GM18520 (cell line): ENCODE measurements around the gene LONRF2.
"Not testable (repeated sequence)": the region's sequence is repeated elsewhere in the genome, so short reads cannot be mapped to it uniquely, and the experiment has no call there.

Experiments used
- ATAC-seq: cut with Tn5 transposase; IDR thresholded peaks from one replicate; pipeline ENCODE4 v1.9.1; 2021; ENCODE audit not compliant: unreplicated experiment

LONRF2 gene

DNA sequence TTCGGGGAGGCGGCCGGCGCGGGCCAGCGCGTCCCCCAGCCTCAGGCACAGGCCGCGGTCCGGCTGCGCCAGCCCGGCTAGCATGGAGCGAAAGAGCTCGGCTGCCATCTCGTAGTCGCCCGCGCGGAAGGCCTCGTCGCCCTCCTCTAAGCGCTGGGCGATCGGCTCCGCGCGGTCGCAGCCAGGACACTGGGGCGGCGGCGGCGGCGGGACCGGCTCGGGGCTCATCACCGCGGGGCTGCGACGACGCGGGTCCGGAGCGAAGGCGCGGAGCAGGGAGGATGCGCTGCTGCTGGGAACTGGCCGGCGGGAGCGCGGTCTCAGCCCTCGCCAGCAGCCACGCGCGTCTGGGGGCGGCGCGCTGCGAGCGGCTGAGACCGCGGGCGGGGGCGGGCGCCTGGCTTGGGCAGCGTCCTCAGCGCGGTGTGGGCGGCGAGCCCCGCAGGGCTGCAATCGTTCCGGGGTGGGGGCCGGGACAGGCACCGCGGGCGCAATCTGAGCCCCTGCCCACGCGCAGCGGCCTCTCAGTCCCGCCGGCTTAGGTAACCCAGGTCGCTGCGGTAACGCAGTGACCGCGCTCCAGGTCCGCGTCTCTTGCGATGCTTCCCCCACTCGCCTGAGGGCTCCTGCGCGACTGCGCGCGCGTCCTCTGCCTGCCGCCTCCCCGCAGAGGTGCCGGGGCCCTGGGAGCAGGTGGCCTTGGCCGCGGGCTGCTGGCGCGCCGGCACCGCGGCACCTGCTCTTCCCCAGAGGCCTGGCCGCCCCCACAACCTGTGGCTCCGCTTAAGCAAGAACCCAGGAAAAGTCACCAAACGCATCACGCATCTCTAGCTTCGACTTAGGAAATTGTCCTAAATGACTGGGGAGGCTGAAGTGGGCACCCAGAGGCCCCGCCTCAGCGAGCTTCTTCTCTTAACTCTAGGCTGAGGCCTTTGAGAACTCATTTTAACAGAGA is at the start of gene LONRF2:
LONRF2 (minus strand) TSS at position 636 of the 955 bp plus-strand sequence; CDS start at position 228, 408 bp downstream.
- no peak for ATAC-seq

DNA sequence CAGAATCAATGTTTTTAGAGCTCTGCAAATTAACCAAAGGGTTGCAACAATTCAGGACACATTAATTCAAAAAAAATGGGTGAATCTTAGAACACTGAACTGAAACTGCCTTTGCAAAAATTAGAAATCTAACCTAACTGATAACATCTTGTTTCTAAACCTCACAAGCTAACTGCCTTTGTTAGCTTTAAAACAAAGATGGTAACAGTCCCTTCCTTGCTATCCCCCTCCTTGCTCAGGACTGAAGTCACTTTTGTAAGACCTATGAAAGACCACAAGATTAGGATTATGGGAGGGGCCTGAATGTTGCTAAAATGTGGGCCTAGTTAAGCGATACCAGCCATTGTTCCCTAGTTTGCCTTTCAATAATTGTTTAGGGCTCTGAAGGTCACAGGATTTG is 44.9 kb upstream of the LONRF2 start:
- no peak for ATAC-seq

- no peak for ATAC-seq
These were observed 43.1 kb upstream of the LONRF2 start for GRCh38 chr2:100365434-100365833.

GRCh38 chr2:100362269-100362668 is 40.0 kb upstream of the LONRF2 start:
- ATAC-seq: not testable (repeated sequence)

DNA sequence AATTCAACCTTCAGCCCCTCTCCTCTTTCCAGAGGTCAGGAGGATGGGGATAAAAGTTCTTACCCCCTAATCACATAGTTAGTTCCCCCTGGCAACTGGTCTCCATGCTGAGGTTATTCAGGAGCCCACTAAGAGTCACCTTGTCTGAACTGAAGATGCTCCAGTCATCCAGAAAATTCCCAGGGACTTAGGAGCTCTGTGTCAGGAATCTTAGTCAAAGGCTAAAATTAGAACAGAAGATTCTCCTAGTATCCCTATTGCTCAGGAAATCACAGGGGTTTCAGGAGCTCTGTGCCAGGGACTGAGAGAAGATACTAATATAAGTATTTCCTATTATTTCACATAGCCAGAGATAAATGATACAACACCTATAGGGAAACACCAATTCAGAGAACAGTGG is 37.3 kb upstream of the LONRF2 start:
- ATAC-seq: no peak

DNA sequence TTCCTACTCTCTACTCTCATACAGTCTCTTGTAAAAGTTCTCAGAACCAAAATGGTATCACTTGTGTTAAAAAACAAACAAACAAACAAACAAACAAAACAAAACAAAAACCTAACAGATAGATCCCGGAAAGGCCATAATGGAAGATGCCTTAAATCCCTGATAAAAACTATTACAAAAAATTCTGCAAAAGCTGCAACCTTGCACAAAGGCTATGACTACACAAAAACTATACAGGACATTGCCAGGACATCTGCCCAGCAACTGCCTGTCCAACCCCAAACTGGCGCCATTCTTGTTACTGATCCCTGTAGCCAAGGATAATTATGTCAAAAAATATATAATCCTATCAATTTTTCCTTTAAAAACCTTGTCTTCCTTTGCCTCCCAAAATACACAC is 36.3 kb upstream of the LONRF2 start:
- no peak for ATAC-seq

GRCh38 chr2:100352521-100352920 is 30.2 kb upstream of the LONRF2 start:
- ATAC-seq: no peak

GRCh38 chr2:100350661-100351185 is 28.4 kb upstream of the LONRF2 start:
- no peak for ATAC-seq

- ATAC-seq: not testable (repeated sequence)
These were observed 22.8 kb upstream of the LONRF2 start for GRCh38 chr2:100345144-100345543.

GRCh38 chr2:100344433-100344832 is 22.1 kb upstream of the LONRF2 start:
- no peak for ATAC-seq

DNA sequence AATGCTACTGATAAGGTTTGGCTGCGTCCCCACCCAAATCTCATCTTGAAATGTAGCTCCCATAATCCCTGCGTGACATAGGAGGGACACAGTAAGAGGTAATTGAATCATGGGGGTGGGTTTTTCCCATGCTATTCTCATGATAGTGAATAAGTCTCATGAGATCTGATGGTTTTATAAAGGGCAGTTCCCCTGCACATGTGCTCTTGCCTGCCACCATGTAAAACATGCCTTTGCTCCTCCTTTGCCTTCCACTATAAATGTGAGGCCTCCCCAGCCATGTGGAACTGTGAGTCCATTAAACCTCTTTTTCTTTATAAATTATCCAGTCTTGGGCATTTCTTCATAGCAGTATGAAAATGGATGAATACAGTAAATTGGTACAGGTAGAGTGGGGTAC is 20.2 kb upstream of the LONRF2 start:
- not testable (repeated sequence) for ATAC-seq

GRCh38 chr2:100339823-100340222 is 17.5 kb upstream of the LONRF2 start:
- no peak for ATAC-seq

DNA sequence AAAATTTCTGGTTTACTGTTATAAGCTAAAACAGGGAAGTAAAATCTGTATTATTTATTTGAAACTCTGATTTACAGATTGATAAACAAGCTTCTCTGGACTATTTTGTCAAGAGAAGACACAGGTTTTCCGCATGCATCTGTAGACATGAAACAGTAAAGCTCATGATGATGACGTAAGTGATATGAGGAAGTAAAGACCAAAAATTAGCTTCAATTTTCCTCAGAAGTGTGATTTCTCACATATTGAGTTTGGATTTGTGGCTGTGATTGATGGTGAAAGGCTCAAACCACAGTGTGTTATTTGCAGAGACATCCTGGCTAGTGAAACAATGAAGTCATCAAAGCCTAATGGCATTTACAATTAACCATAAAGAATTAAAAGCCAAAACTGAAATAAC is 12.6 kb upstream of the LONRF2 start:
- no peak for ATAC-seq

DNA sequence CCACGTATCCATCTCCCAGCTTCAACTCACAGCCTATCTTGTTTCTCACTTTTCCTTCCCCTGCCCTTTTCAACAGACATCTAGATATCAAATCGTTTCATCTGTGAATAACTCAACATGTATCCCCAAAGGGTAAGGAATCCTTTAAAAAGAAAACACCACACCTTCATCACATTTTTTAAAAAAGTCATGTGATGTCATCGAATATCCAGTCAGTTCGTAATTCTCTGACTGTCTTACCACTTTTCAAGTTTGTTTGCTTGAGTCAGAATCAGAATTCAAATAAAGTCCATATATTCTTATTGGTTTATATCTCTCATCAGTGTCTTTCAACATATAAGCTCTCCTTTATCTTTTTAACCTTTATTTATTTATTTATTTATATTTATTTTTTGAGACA is 5.4 kb upstream of the LONRF2 start:
- no peak for ATAC-seq

DNA sequence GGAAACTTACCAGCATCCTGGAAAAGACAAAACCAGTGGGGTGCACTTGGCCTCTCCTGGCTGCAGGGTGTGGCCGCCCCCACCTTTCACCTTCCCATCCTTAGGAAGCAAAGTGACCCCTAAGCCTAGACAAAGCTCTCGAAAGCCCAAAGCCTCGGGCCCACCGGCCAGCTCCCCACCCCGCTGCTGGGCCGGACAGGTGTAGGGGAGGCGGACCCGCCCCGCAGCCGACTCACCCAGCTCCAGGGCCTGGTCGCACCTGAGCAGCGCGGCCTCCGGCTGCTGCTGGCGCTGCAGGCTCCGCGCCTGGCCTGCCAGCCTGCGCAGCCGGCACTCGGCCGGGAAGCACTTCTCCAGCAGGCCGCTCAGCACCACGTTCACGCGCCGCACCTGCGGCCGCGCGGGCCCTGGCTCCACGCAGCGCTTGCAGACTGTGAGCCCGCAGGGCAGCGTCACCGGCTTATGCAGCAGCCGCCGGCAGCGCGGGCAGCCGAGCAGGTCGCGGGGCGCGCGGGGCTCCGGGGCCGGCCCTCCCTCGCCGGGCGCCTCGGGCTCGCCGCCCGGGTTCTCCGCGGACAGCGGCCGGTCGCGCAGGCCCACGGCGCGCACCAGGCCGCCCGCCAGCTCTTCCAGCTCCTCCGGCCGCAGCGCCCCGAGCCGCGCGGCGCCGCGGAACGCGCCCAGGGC is 979 bp downstream of the LONRF2 start:
- ATAC-seq: no peak

DNA sequence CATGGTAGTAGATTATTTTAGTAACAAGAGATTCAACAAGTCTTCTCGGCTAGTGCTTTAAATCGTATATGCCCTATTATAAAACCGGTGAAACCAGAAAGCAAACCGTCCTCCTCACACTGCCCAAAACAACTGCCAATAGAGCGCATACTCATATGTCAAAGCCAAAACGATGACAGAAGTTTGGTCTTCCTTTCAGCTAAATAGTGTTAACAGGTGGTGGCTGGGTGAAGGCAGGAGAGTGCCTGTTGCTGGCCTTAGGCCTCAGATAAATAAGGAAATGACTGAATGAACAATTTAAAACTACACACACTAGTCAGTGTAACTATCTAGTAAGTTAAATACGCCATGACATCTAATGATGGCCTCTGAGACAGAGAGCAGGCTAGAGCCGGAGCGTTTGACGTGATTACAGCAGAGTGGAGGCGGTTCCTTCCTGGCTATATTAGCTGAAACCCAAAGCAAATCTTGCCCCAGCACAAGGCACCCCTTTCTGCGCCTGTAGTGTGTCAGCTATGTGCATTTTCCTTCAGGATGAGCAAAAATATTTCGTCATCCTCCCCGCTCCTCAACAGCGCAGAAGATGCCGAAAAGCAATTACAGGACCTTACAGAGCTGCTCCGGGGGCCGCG is 1.6 kb downstream of the LONRF2 start:
- ATAC-seq: no peak

GRCh38 chr2:100317634-100318033 is 4.7 kb downstream of the LONRF2 start:
- ATAC-seq: no peak

- ATAC-seq: no peak
These were observed 12.2 kb downstream of the LONRF2 start for GRCh38 chr2:100309973-100310719.

- no peak for ATAC-seq
These were observed 13.0 kb downstream of the LONRF2 start for GRCh38 chr2:100309311-100309710.

- no peak for ATAC-seq
These were observed 18.6 kb downstream of the LONRF2 start for GRCh38 chr2:100303744-100304143.

GRCh38 chr2:100302585-100302892 is 19.8 kb downstream of the LONRF2 start:
- no peak for ATAC-seq
